ENCODE data around the gene SLC6A9.

The SLC6A9 gene

GRCh38 chr1:43998000-43998378 is 33.3 kb downstream of the SLC6A9 start:
- no peak for DNase-seq

DNA sequence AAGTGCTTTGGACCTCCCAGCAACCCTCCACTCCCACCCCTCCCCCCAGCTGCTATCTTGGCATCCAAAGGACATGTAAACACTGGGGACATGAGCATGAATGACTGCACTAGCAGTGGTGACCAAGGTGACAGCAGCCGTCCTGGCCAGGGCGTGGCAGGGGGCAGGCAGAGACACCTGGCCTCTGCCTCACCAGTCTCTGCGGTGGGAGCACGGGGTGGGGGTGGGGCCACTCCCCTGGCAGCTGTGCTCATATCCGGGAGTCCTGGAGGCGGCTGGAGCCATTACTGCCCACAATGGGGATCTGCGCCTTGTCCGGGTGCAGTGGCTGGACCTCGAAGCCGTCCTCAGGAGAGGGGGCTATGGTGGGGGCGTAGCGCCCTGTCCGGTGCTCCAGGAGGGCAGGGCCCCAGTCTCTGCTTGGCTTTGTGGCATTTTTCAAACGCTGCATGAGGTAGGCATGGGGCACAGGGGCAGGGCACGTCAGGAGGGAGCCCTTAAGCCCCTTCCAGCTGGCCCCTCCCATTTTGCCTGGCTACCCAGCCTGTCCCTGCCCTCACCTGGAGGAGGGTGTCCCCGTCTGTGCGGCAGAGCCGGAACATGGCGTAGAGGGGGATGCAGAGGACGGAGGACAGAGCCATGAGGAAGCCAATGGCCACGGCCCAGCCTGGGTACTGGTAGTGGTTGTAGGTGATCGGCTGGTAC is 33.8 kb downstream of the SLC6A9 start:
- no peak for DNase-seq

DNA sequence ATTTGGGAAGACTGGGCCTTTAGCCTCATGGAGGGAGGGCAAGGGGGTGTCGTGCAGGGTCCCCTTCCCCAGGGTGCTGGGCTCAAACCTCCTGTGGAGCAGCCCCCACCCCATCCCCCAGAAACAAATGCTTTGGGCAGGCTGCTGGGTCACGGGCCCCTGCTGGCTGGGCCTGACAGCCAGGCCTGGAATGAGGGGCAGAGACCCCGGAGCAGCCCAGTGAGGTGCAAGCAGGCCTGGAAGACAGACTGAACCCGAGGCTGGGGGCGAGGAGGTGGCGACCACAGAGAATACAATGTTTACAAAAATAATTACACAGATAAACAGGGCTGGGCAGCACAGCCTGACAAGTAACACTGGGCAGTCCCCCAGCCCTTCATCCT is 34.5 kb downstream of the SLC6A9 start:
- DNase-seq = no peak

- DNase-seq = no peak
These were observed 35.1 kb downstream of the SLC6A9 start for GRCh38 chr1:43995984-43996732.

- DNase-seq = peak; percentile 10
These were observed 36.2 kb downstream of the SLC6A9 start for GRCh38 chr1:43994794-43995790.

GRCh38 chr1:43994071-43994470 is 37.2 kb downstream of the SLC6A9 start:
- DNase-seq = no peak

DNA sequence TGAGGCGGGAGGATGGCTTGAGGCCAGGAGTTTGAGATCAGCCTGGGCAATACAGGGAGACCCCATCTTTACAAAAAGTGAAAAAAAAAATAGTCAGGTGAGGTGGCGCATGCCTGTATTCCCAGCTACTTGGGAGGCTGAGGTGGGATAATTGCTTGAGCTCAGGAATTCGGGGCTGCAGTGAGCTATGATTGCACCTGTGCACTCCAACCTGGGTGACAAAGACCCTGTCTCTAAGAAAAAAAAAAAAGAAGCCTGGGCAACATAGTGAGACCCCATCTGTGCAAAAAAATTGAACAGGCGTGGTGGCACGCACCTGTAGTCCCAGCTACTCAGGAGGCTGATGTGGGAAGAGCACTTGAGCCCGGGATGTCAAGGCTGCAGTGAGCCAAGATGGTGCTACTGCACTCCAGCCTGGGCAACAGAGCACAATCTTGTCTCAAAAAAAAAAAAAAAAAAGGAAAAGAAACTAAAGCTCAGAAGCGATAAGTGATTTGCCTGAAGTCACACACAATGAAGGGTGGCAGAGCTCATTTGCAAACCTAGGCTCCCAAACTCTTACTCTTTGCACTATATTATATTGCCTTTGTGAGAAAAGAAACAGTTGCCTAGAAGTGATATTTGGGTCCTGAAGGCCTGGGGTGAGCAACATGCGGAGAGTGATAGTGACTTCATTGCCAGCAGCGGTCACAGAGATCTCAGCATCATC is 37.9 kb downstream of the SLC6A9 start:
- no peak for DNase-seq

- DNase-seq = no peak
These were observed 38.8 kb downstream of the SLC6A9 start for GRCh38 chr1:43992232-43992995.

DNA sequence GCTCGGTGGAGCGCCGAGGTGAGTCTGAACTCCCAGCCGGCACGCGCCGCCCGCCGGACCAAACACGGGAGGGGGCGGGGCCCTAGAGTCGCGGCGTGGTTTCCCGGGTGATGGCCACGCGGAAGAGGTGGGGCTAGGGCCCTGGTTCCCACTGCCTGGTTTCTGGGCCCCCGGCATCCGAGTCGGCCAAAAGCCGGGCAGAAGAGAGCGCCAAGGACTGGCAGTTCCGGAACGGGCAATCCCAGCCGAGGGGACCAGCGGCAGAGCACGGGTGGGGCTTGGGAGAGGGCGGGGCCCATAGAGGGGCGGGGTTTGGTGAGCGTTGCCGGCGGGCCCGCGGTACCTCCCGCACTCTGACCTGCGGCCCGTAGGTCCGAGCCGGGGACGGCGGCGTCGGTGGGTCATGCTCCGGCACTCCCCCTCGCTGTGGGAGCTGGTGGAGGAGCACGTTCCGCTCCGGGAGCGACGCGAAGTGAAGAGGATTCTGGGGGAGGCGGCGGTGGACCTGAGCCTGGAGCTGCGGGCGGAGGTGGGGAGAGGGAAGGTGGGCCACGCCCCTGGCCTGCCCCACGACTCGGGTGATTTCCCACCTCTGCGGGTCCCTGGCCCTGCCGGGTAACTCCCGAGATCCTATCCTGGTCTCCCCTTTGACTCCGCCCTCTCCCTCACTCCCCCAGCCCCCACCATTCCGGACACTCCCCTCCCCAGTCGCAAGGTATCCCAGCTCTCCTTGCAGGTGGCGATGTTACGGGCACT is 39.6 kb downstream of the SLC6A9 start, which contains the start of gene CCDC24:
Gene CCDC24, plus strand, starts transcription at position 124 of the 756 bp plus-strand sequence. Its CDS starts 280 bp downstream, at position 404.
- peak; percentile 80 for DNase-seq

- DNase-seq = no peak
These were observed 40.1 kb downstream of the SLC6A9 start for GRCh38 chr1:43991200-43991475.

GRCh38 chr1:43990271-43991199 is 40.7 kb downstream of the SLC6A9 start:
- no peak for DNase-seq

DNA sequence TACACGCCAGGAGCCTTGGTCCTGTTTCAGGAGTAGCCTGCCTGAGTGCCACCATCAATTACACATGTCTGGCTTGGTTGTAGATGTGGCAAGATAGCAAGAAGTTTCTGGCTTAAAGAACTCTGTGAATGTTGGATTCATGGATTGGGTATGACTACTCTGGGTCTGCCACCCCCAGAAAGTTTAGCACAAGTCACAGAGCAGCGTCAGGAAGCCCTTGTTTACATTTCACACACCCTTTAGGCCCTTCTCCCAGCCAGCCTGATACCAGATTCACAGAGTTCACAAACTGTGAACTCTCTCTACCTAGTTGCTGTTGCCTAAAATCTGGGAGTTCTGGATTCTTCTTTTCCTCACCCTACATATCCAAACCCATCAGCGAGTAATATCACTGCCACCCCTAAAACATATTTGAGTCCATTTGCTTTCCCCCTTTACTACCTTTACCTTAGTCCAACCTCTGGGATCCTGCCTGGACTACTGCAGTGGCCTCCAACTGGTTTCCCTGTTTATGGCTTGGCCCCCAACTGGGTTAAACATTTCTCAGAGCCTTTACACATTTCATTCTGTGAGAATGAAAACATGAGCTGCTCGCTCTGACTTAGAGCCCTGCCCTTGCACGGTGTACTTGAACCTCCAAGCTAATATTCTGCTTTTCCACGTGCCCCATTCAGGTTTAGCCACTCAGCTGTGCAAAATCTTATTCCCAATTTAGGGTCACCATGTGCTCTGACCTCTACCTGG is 43.9 kb downstream of the SLC6A9 start:
- DNase-seq = no peak

GRCh38 chr1:43986712-43987111 is 44.5 kb downstream of the SLC6A9 start:
- DNase-seq = no peak

DNA sequence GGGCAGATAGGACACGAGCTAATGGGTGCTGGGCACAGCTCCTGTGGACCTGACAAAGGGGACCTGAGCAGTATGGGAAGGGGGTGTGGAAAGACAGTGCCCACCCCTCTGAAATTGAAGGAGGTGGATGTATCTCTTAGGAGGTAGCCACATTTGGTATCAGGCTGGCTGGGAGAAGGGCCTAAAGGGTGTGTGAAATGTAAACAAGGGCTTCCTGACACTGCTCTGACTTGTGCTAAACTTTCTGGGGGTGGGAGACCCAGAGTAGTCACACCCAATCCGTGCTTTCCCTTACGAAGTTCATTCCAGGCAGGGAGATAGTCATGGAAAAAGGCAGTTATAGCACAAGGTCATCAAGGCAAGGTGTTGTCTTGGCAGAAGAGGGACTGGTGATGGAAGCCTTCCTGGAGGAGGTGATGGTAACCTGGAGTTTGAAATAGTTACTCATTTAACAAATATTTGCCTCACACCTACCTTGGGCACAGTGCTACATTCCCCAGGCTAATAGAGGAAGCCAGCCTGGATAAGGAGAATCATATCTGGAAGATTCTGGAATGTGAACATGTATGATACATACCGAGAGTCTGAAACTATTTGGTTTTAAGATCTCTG is 45.2 kb downstream of the SLC6A9 start:
- DNase-seq = no peak

GRCh38 chr1:43984855-43985254 is 46.4 kb downstream of the SLC6A9 start:
- DNase-seq = no peak

DNA sequence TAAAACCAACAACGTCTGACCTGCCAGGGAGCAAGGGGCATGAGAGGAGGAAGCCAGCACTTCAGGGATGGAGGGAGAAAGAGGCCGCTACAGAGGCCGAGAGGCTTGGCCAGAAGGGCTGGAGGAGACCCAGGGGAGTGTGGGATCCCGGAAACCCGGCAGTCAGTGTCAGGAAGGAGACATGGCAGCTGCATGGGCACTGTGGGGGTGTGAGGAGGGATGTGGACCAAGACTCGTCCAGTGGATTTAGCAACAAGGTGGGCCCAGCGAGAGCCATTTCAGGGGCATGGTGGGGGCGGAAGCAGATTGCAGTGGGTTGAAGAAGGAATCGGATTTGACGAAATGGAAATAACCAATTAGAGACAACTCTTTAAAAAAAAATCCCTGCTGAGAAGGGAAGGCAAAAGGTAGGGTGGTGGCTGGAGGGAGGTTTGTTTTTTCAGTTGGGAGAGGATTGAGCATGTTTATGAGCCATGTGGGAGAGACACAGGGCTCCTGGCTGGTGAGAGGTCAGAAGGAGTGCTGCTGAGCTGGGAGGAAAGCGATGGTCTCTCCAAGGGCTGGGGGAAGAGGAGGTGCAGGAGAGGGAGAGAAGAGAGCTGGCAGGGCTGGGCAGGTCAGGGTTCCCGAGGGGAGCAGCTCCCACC is 47.9 kb downstream of the SLC6A9 start:
- DNase-seq = no peak

GRCh38 chr1:43982808-43983207 is 48.5 kb downstream of the SLC6A9 start:
- peak; percentile 50 for DNase-seq

GRCh38 chr1:43982241-43982640 is 49.0 kb downstream of the SLC6A9 start:
- DNase-seq = no peak

Measured in suppressor macrophage treated with lipopolysaccharide for 4 hours (primary cell).